ENCODE measurements around the gene BMPER.

Gene BMPER

GRCh38 chr7:33892945-33893344 is 12.4 kb upstream of the BMPER start:
- no peak for DNase-seq

GRCh38 chr7:33893377-33893776 is 12.0 kb upstream of the BMPER start:
- no peak for DNase-seq

GRCh38 chr7:33895025-33895804 is 10.1 kb upstream of the BMPER start:
- peak; percentile 56 for DNase-seq

- no peak for DNase-seq
Observed at GRCh38 chr7:33900501-33900900, 4.8 kb upstream of the BMPER start.

GRCh38 chr7:33901199-33901598 is 4.1 kb upstream of the BMPER start:
- no peak for DNase-seq

- DNase-seq = no peak
Observed at GRCh38 chr7:33901847-33902246, 3.5 kb upstream of the BMPER start.

GRCh38 chr7:33902746-33903145 is 2.6 kb upstream of the BMPER start:
- DNase-seq = no peak

GRCh38 chr7:33903791-33904680 is 1.3 kb upstream of the BMPER start:
- DNase-seq = peak; percentile 30

- peak; percentile 51 for DNase-seq
Observed at GRCh38 chr7:33904681-33905388, 504 bp upstream of the BMPER start.

GRCh38 chr7:33906697-33907096 is 1.4 kb downstream of the BMPER start:
- no peak for DNase-seq

DNA sequence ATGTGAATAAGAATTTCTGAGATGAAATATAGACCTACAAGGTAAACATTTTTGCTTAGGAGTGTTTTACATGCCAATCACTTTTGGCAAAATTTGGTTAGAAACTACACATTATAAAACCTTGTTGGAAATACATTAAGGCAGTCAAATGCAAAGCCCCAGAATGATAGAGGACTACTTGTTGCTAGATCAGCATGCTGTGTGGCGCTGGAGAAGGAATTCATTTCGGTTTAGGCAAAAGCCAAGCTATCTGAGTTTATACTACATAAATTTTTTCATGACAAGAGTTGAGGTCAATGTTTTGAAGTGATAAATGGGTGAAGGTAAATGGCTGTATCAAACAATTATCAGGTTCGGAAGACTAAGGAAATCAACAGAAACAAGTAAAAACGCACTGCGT is 2.3 kb downstream of the BMPER start:
- DNase-seq = no peak

GRCh38 chr7:33909318-33909717 is 4.0 kb downstream of the BMPER start:
- DNase-seq = peak; percentile 16

DNA sequence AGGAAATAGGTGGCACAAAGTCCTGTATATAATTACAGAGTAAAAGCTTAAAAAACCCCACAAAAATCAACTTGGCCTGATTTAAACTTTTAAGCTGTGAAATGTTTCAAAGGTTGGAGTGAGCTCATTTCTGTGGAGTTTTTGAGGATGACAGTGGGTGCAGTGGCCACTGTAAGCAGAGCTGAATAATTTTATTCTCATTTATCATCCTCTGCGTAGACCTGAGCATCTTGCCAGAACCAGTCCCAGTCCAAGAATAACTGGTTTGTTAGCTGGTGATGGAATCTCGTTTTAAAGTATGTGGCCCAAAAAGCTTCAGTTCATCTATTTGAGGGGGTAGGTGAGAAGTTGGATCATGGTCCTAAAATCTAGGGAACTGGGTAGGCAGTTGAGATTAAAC is 4.4 kb downstream of the BMPER start:
- no peak for DNase-seq

DNA sequence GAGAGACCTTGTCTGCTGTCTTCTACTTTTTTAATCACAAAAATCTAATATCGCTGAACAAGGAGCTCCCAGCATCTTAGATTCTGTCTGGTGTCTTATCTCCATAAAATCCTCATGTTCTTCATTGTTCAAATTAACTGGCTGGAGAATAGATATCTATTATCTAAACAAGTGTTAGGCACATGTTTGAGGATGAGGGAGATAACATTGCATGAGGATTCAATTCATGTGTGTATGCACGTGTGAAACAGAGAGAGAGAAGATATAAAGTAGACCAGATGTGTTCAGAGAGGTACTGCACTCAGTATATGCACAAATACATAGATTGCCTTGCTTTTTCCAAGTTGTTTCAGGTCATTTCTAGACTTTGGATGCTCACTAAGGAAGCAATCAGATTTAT is 5.4 kb downstream of the BMPER start:
- DNase-seq = no peak

- DNase-seq = no peak
Observed at GRCh38 chr7:33916357-33917081, 11.2 kb downstream of the BMPER start.

GRCh38 chr7:33917661-33918060 is 12.3 kb downstream of the BMPER start:
- no peak for DNase-seq

DNA sequence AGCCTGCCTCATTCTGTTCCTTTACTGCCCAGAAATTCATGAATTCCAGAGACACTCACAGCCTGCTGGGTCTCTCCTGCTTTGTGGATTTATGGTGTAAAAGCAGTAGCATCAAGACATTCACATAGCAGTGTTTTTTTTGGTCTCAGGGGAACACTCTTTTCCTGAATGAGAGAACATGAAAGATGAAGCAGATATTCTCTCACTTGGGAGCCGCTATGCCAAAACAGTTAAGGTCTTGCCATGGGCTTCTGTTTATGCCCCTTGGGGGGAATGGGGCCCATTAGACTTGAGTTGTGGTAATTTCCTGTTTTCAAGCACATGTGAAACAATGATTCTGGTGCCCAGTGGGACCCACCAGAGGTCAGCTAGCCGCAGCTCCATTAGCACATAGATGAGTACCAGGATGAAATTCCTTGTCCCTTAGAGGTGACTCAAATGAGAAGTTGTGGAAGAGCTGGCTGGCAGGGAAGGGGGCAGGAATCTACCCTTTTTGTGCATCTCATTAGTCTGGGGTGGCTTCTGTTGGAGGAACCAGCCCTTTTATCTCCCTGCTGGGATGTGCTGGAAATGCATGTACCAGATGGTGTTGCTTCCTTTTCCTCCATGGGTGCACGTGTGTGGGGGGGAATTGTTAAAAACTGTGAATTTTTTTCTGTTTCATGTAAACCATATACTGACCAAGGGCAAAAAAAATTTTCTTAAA is 13.3 kb downstream of the BMPER start:
- DNase-seq = peak; percentile 24

- DNase-seq = no peak
Observed at GRCh38 chr7:33919449-33919848, 14.1 kb downstream of the BMPER start.

- no peak for DNase-seq
Observed at GRCh38 chr7:33921216-33921938, 16.0 kb downstream of the BMPER start.

DNA sequence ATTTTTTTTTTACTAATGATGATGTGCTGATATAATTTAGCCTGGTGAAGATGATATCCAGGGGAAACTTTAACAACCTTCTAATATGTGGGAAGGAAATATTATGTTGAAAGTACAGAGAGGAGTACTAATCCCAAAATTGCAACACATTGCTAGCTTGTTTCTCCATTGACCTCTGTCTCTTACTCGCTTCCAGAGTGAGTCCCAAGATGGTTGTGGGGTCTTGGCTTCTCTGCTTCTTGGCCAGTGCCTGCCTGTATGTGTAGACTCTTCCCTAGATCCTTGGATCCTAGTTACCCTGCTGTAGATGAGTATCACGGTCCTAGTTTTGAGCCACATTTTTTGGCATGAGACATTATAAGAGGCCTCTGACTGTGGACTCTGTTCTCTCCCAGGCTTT is 17.5 kb downstream of the BMPER start:
- DNase-seq = no peak

DNA sequence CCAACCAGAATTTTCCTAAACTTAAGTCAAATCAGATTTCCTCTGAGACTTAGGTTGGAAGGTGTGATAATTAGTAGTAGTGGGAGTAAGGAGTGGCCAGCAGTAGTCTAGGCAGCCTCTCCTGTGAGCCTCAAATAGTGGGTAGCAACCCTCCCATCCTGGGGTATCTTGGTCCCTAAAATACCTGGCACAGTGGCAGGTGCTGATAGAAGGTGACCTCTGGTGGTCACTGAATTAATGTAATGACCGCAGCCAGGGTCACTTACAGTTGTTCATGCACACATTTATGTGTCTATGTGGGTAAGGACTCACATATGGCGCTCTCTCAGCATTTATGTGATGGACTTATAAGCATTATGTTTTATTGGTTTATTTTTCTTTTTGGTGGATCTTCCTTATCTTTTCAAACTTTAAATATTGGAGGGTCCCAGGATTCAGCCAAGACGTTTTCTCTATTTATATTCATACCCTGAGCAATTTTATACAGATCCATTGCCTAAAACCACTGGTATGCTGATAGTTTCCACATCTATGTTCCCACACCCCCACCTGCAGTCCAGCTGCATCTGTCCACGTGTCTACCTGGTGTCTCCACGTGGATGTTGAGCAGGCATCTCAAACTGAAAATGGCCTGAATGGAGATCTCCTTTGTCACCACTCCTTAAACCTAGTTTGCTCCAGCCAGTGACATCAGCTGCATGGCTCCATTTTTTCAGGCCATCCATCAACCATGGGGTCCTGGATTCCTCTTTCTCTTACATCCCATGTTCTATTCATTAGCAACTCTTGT is 18.3 kb downstream of the BMPER start:
- DNase-seq = no peak

All from NCI-H1694 treated with DMSO at 0.1 percent for 48 hours (cell line).